PC-9 (cell line): ENCODE measurements around the gene TTLL9. TPM values are rescaled to one million over a fixed set of nuclear protein-coding genes. Genes with fewer than 3 reads are reported as not detected.

Source experiments
- BruUV-seq: library from RNA; stranded (reverse); fragments of 400-500 nt; replicated peaks from 2 replicates; lab custom pipeline; 2021; lab: Mats Ljungman, UMichigan
- CTCF ChIA-PET: fragments of 300-600 bp; sonication (Branson Sonifier 250); formaldehyde crosslinking; loops from one replicate; lab custom pipeline; 2022; ENCODE audit warnings: antibody characterized with exemption; lab: Charles Lee
- POLR2A ChIA-PET: fragments of 300-600 bp; sonication (Branson Sonifier 250); formaldehyde crosslinking; loops from one replicate; lab custom pipeline; 2022; ENCODE audit warnings: antibody characterized with exemption; ENCODE audit not compliant: unreplicated experiment; lab: Charles Lee
- DNase-seq, 2 experiments: peaks; one replicate each; pipeline versions ENCODE4 v3.0.0 to v3.0.0-alpha.2; 2015 to 2022; ENCODE audit warnings: mixed read lengths in 1 of 2
- H2AFZ ChIP-seq: fragments of 200-600 bp; sonication (generic); 2 replicates; pipeline ENCODE4 v1.8.1; 2017; ENCODE audit warnings: antibody characterized with exemption
- H3F3A ChIP-seq: fragments of 200-600 bp; sonication (generic); 2 replicates; pipeline ENCODE4 v1.8.1; 2017; ENCODE audit warnings: antibody characterized with exemption, mild to moderate bottlenecking, low read depth; ENCODE audit not compliant: insufficient read depth
- H3K27ac ChIP-seq: fragments of 200-600 bp; sonication (generic); 2 replicates; pipeline ENCODE4 v1.6.1; 2016; ENCODE audit warnings: mixed run types
- H3K27me3 ChIP-seq: fragments of 200-600 bp; sonication (generic); 2 replicates; pipeline ENCODE4 v1.6.1; 2016; ENCODE audit warnings: low read depth, mixed run types; ENCODE audit not compliant: insufficient read depth
- H3K36me3 ChIP-seq: fragments of 200-600 bp; sonication (generic); 2 replicates; pipeline ENCODE4 v1.6.1; 2016; ENCODE audit warnings: low read depth, mixed run types
- H3K4me1 ChIP-seq: fragments of 200-600 bp; sonication (generic); replicated peaks from 2 replicates; pipeline ENCODE4 v1.6.1; 2016; ENCODE audit warnings: mixed run types; ENCODE audit not compliant: insufficient read depth
- H3K4me2 ChIP-seq: fragments of 200-600 bp; sonication (generic); 2 replicates; pipeline ENCODE4 v1.6.1; 2017; ENCODE audit warnings: mixed run types
- H3K4me3 ChIP-seq: fragments of 200-600 bp; sonication (generic); 2 replicates; pipeline ENCODE4 v1.6.1; 2016; ENCODE audit warnings: mixed run types
- H3K79me2 ChIP-seq: fragments of 200-600 bp; sonication (generic); 2 replicates; pipeline ENCODE4 v1.6.1; 2017; ENCODE audit warnings: low read depth, mixed run types
- H3K9me2 ChIP-seq: fragments of 200-600 bp; sonication (generic); 2 replicates; pipeline ENCODE4 v1.8.1; 2017; ENCODE audit warnings: mild to moderate bottlenecking; ENCODE audit not compliant: insufficient read depth
- H3K9me3 ChIP-seq: fragments of 200-600 bp; sonication (generic); 2 replicates; pipeline ENCODE4 v1.8.1; 2016; ENCODE audit warnings: low read depth; ENCODE audit not compliant: insufficient read depth
- H4K20me1 ChIP-seq: fragments of 200-600 bp; sonication (generic); 2 replicates; pipeline ENCODE4 v1.8.1; 2017; ENCODE audit not compliant: insufficient read depth
- EZH2 ChIP-seq: fragments of 200-600 bp; sonication (generic); IDR thresholded peaks from 2 replicates; pipeline ENCODE4 v1.8.0; 2017; ENCODE audit warnings: antibody characterized with exemption, low read depth
- intact Hi-C: fragments of 100-400 bp; cut with micrococcal nuclease; formaldehyde crosslinking; loops from one replicate; pipeline ENCODE4 v1.10.0; 2022; ENCODE audit not compliant: unreplicated experiment
- total RNA-seq: library from RNA; stranded (reverse); gene quantifications from 2 replicates; pipeline ENCODE4 v1.2.3, GENCODE V29; 2021
- TF ChIP-seq, protein P1 (sequence below): fragments of 200-600 bp; sonication (generic); conservative IDR thresholded peaks from 2 replicates; pipeline ENCODE4 v1.6.1; 2017; ENCODE audit warnings: mixed run types, antibody characterized with exemption, mild to moderate bottlenecking, moderate library complexity

TTLL9 gene
- total RNA-seq, 1 experiment from 2014 or later: 1.8 TPM

DNA sequence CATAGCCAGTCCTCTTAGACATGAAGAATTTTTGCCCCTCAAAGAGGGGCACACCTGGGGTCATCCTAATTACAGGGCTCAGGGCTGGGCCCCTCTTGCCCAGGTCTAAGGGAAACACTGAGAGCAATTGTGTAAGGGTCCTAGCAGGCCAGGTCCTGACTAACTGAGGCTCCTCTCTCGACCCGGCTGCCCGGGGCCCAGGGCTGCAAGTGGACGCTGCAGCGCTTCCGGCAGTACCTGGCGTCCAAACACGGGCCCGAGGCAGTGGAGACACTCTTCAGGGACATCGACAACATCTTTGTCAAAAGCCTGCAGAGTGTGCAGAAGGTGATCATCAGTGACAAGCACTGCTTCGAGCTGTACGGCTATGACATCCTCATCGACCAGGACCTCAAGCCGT, 64.1 kb downstream of the TTLL9 start:
- no TSS peak for BruUV-seq
- H3K4me1 ChIP-seq: no peaks in the 10 kb centered on the region
- no peaks in the 10 kb centered on the region; the same call in 1 of the 2 replicates for H3K27me3 ChIP-seq
- no peak overlapping the region for H3K27ac ChIP-seq
- no peaks in the 10 kb centered on the region for H3K9me2 ChIP-seq
- H2AFZ ChIP-seq: no peak overlapping the region
- no peaks in the 10 kb centered on the region for H3K79me2 ChIP-seq
- H4K20me1 ChIP-seq: no peaks in the 10 kb centered on the region
- no peak overlapping the region for H3K4me2 ChIP-seq
- no peaks in the 10 kb centered on the region for H3F3A ChIP-seq
- ChIA-PET POLR2A (no interaction called here), CTCF (no interaction called here)
- intact Hi-C loops: no loop called here
- H3K4me3 ChIP-seq: no peak overlapping the region
- TF ChIP-seq, protein P1, sequence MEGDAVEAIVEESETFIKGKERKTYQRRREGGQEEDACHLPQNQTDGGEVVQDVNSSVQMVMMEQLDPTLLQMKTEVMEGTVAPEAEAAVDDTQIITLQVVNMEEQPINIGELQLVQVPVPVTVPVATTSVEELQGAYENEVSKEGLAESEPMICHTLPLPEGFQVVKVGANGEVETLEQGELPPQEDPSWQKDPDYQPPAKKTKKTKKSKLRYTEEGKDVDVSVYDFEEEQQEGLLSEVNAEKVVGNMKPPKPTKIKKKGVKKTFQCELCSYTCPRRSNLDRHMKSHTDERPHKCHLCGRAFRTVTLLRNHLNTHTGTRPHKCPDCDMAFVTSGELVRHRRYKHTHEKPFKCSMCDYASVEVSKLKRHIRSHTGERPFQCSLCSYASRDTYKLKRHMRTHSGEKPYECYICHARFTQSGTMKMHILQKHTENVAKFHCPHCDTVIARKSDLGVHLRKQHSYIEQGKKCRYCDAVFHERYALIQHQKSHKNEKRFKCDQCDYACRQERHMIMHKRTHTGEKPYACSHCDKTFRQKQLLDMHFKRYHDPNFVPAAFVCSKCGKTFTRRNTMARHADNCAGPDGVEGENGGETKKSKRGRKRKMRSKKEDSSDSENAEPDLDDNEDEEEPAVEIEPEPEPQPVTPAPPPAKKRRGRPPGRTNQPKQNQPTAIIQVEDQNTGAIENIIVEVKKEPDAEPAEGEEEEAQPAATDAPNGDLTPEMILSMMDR: no peak
- no peak for TF ChIP-seq EZH2
- no peak for DNase-seq
- H3K9me3 ChIP-seq: no peaks in the 10 kb centered on the region
- no peaks in the 10 kb centered on the region for H3K36me3 ChIP-seq

DNA sequence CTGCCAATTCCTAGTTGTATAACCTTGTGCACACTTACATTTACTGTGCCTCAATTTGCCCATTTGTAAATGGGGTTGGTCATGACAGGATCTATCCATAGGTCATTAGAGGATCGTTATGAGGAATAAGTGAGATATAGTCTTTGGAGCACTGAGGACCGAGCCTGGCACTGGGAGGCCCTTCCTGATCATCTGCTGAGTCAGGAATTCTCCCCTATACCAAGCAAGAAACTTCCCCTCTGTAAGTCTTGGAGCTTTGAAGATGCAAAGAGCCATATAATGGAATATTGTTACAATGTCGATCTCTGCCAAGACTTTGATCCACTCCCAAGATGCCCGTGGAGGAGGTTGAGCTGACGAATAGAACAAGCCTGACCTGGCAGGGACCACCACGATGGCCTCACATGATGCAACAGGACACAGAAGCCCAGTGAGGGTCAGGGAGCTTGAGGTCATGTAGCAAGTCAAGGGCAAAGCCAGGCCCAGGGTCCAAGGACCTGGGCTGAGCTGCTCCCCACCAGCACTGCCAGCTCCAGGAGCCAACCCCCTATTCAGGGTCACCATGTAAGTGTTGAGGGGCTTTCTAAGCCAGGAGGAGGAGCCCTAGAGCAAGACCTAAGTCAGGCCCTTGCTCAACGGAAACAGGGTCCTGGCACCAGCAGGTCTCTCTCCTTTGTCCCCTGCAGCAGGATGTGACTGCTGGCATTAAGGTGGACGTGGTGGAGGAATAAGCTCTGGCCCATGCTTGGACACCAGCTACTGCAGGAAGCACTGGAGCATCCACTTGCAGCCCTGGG, 64.7 kb downstream of the TTLL9 start:
- H2AFZ ChIP-seq: no peak overlapping the region
- BruUV-seq: no TSS peak
- no peaks in the 10 kb centered on the region for H3K9me2 ChIP-seq
- no peaks in the 10 kb centered on the region for H3K79me2 ChIP-seq
- no peaks in the 10 kb centered on the region for H4K20me1 ChIP-seq
- H3K9me3 ChIP-seq: no peaks in the 10 kb centered on the region
- H3K4me1 ChIP-seq: no peaks in the 10 kb centered on the region
- no peak overlapping the region for H3K4me3 ChIP-seq
- H3K27me3 ChIP-seq: no peaks in the 10 kb centered on the region; the same call in 1 of the 2 replicates
- no peak for DNase-seq
- no peak for TF ChIP-seq EZH2
- TF ChIP-seq, protein P1: no peak
- H3K27ac ChIP-seq: no peak overlapping the region
- no peak overlapping the region for H3K4me2 ChIP-seq
- ChIA-PET POLR2A (no interaction called here), CTCF (no interaction called here)
- no peaks in the 10 kb centered on the region for H3F3A ChIP-seq
- no peaks in the 10 kb centered on the region for H3K36me3 ChIP-seq
- intact Hi-C loops: no loop called here

DNA sequence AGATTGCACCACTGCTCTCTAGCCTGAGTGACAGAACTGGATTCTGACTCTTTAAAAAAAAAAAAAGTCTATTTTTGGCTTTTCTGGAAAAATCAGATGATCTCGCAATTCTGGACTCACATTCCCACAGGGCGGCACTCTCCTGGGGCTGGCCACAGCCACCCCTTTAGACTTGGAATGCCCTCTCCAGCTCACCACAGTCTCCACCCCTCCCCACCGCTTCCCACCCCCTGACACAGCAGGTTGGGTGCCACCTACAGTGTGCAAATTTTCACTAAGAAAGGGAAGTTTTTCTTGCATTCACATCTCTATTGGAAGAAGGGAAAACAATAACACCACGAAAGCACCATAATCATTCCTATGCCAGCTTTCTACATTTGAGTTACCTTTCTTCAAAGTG, 66.0 kb downstream of the TTLL9 start:
- H3K79me2 ChIP-seq: no peaks in the 10 kb centered on the region
- POLR2A ChIA-PET: no interaction called here
- no peaks in the 10 kb centered on the region; the same call in 1 of the 2 replicates for H3K27me3 ChIP-seq

More for the DNA sequence above, 66.0 kb downstream of the TTLL9 start:
- Histone ChIP-seq H2AFZ (no peak overlapping the region), H3K4me2 (no peak overlapping the region), H3K27ac (no peak overlapping the region), H3K36me3 (no peaks in the 10 kb centered on the region), H4K20me1 (no peaks in the 10 kb centered on the region), H3K9me3 (no peaks in the 10 kb centered on the region), H3F3A (no peaks in the 10 kb centered on the region), H3K9me2 (no peaks in the 10 kb centered on the region), H3K4me3 (no peak overlapping the region), H3K4me1 (no peaks in the 10 kb centered on the region)
- TF ChIP-seq, protein P1: no peak
- no peak for TF ChIP-seq EZH2
- no peak for DNase-seq
- BruUV-seq: no TSS peak
- CTCF ChIA-PET: no interaction called here
- intact Hi-C loops: no loop called here
